Measurements from ENCODE around the gene USP34.

GRCh38 chr2:61320181-61320580, 150.7 kb downstream of the USP34 start:
- TF ChIP-seq REST (IDR thresholded peaks at IDR 0.05; ENCODE audit: insufficient read depth in 1 of 2, low read depth in 2 of 2, low read length in 1 of 2) (no peak), CTCF (IDR thresholded peaks at IDR 0.05) (no peak), POLR2AphosphoS5 (IDR thresholded peaks at IDR 0.05; ENCODE audit: low read depth, low read length) (no peak), TCF7L2 (IDR thresholded peaks at IDR 0.05; ENCODE audit: low read depth, low read length) (no peak)
